Left cardiac atrium (tissue), 4 donors: ENCODE results near the gene OR5B21. TPM values are rescaled to one million over a fixed set of nuclear protein-coding genes. Genes with fewer than 3 reads are reported as not detected.
A peak's percentile ranks its signal among the peaks of the same experiment; 100 is the strongest.

ENCODE experiments used
- ATAC-seq, 2 donors: fragments of 200-7000 bp; cut with Tn5 transposase; one replicate each; pipeline ENCODE4 v1.9.1; 2020; ENCODE audit warnings: mild to moderate bottlenecking in 2 of 2, moderate library complexity in 2 of 2
- DNase-seq: peaks from one replicate; pipeline ENCODE4 v3.0.0-alpha.2; 2020
- intact Hi-C, 2 donors: fragments of 100-400 bp; cut with DNase I; formaldehyde crosslinking; loops; one replicate each; pipeline versions ENCODE4 v1.14.1 to v1.15.1; 2022 to 2023
- long read RNA-seq: library from polyadenylated mRNA; unstranded; transcript quantifications from one replicate; pipeline ENCODE4 v2.0.0, GENCODE V29; 2021
- total RNA-seq, 2 donors: library from RNA; stranded (reverse); fragmentation: NEBNext Ultra II Directional; extraction: Animal tissue kit (Norgen Biotek cat#: 25700); gene quantifications; one replicate each; pipeline ENCODE4 v1.2.1, GENCODE V29; 2021
- donor health status: DM: no; HTN: yes; CAD: no.
- donor health status: DM: no; HTN: yes; CAD: no; lungs with severe emphysema.
- donor health status: DM: yes; HTN: yes; CAD: no.
- donor health status: Dilated cardiomyopathy.

The OR5B21 gene
- total RNA-seq = not detected
- long read RNA-seq = 0 reads

DNA sequence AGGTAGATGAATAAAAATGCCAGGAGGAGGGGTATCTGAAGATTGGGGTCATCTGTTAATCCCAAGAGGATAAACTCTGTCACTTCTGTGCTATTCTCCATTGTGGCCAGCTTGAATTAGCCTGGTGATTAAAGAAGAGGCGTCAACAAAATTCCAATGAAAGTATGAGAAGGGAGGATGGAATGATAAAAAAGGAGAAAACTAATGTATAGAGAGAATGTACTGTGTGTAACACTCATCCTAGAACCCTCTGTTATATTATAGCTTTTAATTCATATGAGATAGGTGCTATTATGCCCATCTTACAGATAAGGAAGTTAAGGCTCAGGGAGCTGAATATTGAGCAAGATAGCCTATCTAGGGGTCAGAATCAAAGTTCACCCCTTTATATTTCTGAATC, at the start of gene OR5B21:
Gene OR5B21 (minus strand): TSS at position 101 of the 400 bp plus-strand sequence. CDS start 0 bp downstream, at position 101.
- intact Hi-C loops = no loop called here
- no peak for ATAC-seq
- DNase-seq = no peak

DNA sequence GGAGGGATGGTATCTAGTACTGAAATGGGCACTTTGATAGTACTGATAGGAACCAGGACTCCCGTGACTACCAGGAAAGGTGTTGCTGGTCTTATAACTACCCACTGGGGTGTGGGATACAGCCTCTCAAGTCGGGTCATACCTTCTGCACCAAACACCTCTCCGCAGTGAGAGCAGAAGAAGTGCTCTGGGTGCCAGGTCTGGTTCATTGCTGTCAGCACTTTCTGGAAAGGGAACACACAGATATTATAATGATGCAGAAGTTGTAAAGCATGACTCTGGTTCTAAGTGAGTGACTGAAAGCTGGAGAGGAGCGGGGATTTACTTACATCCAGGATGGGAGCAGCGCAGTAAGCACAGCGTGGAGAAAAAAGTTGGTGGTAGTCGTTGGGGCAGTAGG, 41.7 kb upstream of the OR5B21 start:
- peak; percentile 59 to 94 for ATAC-seq
- peak; percentile 28 for DNase-seq
- intact Hi-C loops = no loop called here

DNA sequence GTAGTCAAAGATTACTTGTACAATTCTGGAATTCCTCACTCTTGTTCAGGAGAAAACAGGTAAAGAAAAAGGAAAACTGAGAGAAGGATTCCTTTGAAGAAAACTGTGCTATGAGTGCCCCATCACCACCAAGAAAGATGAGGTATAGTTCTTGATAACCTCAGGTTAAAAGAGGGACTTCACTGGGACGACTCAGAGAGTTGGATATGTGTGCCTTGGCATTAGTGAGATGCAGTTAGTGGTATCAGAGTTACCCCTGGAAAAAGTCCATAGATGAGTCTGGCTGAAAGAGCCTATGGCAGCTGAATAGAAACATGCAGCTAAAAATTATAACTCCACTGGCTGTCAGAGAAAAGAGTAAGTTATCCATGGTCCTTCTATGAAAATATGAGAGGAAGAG, 38.9 kb upstream of the OR5B21 start:
- DNase-seq (no peak), ATAC-seq (no peak)
- intact Hi-C loops = no loop called here

DNA sequence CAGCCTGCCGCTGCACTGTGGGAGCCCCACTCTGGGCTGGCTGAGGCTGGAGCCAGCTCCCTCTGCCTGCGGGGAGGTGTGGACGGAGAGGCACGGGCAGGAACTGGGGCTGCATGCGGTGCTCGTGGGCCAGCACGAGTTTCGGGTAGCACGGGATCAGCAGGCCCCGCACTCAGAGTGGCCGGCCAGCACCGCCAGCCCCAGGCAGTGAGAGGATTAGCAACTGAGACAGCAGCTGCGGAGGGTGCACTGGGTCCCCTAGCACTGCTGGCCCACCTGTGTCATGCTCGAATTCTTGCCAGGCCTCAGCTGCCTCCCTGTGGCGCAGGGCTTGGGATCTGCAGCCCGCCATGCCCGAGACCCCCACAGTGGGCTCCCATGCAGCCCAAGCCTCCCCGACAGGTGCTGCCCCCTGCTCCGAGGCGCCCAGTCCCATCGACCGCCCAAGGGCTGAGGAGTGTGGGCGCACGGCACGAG, 24.0 kb upstream of the OR5B21 start:
- no peak for ATAC-seq
- intact Hi-C loops = no loop called here
- no peak for DNase-seq

DNA sequence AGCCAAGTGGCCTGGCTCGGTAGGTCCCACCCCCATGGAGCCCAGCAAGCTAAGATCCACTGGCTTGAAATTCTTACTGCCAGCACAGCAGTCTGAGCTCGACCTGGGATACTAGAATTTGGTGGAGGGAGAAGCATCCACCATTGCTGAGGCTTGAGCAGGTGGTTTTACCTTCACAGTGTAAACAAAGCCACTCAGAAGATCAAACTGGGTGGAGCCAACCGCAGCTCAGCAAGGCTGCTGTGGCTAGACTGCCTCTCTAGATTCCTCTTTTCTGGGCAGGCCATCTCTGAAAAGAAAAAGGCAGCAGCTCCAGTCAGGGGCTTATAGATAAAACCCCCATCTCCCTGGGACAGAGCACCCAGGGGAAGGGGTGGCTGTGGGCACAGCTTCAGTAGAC, 22.3 kb upstream of the OR5B21 start:
- no peak for ATAC-seq
- intact Hi-C loops = no loop called here
- DNase-seq = no peak

DNA sequence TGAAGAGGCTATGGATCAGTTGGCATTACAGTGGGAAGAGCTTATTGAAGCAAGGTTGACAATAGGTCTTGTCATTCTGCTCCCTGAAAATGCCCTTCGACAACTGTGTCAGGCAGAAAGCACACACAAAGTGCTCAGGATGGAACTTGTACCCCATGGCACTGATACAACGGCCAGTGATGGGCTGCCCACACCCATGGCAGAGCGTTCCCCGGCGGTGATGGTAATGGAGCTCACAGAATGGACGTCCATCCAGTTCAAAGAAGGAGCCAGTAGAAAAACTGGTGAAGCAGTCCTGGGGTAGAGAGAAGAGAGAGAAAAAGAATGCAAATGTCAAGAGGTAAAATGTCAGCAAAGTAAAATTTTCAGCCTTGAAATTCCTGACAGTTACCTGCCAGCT, 19.5 kb upstream of the OR5B21 start:
- ATAC-seq (no peak), DNase-seq (no peak)
- intact Hi-C loops = no loop called here

DNA sequence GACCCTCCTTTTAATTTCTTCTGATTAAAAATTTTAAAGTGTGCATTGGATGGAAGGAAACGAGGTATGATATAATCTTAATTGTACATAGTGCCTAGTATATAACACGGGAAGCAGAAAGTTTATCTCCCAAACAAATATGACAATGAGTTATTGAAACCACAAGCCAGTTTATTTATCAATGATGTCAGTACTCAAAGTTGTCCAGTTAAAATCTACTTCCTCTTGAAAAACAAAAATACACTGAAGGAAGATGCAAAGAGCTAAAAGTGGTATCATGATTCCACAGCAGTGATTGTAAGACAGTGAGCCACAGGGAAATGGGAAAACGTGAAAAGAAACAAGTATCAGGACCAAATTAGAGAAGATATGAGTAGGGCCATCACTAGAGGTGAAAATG, 18.8 kb upstream of the OR5B21 start:
- ATAC-seq (no peak), DNase-seq (no peak)
- intact Hi-C loops = no loop called here

DNA sequence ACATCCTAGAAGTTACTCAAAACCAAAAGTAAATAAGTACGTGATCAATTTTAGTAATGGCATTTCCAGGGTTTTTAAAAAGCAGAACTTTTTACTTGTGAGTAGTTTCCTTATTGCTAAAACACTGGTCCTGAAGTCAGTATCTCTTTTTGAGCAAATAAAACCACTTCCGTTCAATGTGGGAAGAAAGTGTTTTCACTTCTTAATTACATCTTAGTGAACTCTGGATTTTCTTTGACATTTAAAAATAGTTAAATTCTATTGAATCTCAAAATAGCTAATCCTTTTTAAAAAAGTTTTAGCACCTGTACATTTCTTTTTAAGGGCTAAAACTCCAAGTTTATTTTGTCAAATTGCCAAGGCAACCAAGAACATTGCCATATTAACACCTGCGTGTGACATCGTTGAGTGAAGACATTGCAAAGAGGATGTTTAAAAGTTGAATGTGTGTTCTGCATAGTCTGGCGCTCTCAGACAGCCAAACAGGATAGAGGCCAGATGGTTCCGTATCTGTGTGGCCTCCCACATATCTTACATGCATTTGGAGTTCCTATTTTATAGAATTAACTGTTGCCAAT, 17.2 kb upstream of the OR5B21 start:
- ATAC-seq = peak in 1 of 2 donors; percentile 41
- DNase-seq = no peak
- intact Hi-C loops = no loop called here

DNA sequence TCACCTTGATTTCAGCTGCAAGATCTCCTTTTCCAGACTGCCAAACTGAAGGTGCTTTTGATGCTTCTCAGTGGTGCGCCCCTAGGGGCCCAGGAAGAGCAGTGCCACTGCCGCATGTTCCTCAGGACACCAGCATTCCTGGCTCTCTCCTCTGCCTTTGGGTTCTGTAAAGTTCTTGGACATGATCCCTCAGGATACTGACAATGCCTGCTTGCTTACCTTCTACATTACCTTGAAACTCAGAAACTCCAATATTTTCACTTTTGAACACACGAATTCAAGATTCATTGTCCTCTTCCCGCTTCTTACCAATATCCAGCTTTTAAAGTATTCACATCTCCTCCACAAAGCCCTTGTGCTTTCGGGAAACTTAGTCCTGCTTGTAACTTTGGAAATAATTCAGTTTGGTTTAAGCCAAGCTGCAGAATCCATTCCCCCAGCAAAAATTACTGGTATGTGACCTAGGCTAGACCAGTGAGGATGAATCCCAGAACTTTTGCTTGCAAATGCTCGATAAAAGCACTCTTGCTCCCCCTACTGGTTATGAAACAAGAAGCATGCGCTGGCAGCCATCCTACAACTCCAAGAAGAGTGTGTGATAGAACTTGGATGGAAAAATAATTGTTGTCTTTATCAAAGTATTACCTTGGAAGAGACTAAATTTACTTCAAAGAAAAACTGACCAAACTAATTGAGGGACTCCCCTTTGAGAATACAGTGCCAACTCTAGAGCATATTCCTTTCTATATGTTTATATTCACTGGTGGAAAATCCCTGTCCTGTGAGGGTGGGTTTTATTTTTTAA, 16.5 kb upstream of the OR5B21 start:
- intact Hi-C loops = no loop called here
- ATAC-seq (peak; percentile 83 to 92), DNase-seq (peak; percentile 44)

DNA sequence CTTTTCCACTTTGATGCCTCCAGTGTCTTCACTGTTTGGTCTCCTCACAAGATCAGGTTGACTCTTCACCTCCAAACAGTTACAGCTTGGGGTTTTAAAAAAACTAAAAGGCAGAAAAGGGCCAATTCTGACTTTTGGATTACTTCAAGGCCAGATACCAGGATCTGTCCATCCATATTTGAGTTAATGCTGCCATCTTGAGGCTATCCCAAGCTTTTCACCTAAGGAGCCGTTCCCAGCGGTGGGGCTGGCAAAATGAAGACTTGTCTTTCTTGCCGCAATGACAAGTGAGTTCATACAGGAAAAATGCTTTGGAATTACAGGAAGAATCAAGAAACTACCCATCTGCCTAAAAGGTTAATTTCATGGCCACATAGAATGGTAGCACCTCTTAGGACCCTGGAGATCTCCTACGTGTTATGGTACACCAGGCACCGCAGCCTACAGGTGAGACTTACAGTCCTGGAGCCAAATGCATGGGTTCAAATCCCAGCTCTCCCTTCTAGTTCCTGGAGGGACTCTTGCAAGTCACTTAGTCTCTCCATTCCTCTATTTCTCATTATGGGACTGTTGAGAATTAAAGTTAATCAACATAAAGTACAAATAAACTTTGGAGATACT, 6.0 kb upstream of the OR5B21 start:
- peak; percentile 19 for DNase-seq
- intact Hi-C loops = loop anchor here (10.0 kb wide), 3 partner anchors 869 to 1059 kb away; partner anchors contain the start of genes RTN4RL2 (in 1 of the 2) and YPEL4 (in 1 of the 2)
- ATAC-seq = peak; percentile 80 to 81

DNA sequence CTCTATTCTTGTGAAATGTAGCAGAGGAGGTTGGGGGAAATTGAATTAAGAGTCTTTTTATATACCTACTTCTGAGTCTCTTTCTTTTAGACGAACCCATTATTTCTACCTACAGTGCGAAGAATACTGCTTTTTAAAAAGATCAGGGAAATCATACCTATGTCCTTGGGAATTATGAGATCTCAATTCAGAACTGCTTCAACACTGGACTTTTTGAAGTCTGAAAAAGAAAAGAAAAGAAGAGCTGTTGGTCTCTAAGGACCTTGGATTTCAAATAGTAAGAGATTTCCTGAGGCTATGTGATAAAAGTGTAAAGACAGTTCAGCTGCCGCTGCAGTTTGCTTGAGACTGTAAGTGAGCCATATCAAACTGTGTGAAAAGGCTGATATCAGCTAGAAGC, 3.7 kb upstream of the OR5B21 start:
- DNase-seq = no peak
- ATAC-seq = no peak
- intact Hi-C loops = loop anchor here (10.0 kb wide), 3 partner anchors 867 to 1057 kb away; partner anchors contain the start of genes RTN4RL2 (in 1 of the 2) and YPEL4 (in 1 of the 2)

DNA sequence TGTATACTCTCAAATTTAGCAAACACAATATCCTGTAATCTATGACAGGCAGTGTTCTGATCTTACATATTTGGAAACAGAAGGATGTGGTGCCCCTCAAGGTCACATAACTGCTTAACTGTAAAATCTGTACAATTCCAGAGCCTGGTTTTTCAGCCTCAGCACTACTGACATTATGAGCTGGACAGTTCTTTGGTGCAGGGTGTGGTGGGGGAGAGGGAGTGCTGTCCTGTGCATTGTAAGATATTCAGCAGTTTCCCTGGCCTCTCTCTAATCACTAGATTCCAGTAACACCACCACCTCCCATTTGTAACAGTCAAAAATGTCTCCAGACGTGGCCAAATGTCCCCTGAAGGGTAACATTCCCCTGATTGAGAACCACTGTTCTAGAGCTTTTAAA, 1.8 kb upstream of the OR5B21 start:
- no peak for ATAC-seq
- intact Hi-C loops = loop anchor here (10.0 kb wide), 3 partner anchors 865 to 1055 kb away; partner anchors contain the start of genes RTN4RL2 (in 1 of the 2) and YPEL4 (in 1 of the 2)
- no peak for DNase-seq

DNA sequence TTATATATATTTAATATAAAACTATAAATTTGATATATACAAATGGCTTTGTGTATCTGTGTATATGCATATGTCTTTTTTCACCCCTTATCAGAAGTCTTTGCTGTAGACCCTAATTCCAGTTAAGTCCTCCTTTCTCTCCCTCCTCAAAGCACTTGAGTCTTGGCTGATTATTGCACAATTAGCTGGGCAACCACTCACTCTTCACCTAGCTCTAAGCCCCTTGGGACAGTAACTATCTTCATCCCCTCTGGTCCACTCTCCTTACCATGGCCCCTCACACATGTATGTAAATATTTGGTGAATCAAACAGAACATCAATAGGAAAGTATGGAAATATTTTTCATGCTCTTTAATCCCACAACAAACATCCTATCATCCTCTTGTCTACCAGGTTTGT, 909 bp upstream of the OR5B21 start:
- intact Hi-C loops = no loop called here
- no peak for ATAC-seq
- no peak for DNase-seq

DNA sequence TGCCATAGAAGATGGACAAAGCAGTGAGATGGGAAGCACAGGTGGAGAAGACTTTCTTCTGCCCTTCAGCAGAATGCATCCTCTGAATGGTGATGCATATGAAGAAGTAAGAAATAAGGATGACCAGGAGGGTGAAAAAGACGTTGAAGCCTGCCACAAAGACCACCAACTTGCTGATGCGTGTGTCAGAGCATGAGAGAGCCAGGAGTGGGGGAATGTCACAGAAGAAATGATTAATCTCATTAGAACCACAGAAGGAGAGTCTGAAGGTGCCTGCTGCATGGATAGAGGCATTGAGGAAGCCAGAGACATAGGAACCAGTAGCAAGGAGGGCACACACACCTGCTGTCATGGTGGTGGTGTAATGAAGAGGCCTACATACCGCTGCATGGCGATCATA, 550 bp downstream of the OR5B21 start:
- ATAC-seq (no peak), DNase-seq (no peak)
- intact Hi-C loops = no loop called here

DNA sequence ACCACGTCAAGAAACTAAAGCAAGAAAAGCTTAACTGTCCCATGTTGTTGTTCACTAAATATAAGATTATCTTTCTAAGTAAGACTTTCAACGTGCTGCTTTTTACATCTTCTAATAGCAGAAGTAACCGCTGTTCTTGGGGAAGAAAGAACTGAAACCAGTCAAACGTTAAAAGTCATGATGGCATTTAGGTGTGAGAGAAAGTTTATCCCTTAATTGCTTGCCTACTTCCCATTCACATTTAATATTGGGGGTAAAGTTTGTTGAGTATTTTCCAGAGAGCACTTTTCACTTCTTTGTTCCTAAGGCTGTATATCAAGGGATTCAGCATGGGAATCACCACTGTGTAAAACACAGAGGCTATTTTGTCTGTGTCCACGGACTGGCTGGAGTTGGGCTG, 970 bp downstream of the OR5B21 start:
- intact Hi-C loops = no loop called here
- ATAC-seq (no peak), DNase-seq (no peak)

DNA sequence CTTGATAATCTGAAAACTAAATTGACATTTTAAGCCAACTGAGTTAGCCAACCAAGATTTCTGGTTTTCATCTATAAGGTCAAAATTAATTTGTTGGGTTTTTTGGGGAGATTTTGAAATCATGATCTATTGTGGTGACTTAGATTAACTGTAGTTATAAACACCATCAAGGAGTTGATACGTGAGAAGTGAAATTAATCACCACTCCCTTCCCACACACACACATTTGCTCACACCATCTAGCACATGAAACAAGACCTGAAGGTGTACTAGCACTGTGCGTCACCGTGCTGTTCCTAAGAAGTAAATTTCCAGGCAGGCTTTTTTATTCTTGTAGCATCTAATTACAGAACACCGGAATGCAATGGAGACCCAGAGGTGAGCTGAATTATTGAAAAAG, 2.1 kb downstream of the OR5B21 start:
- no peak for DNase-seq
- intact Hi-C loops = no loop called here
- no peak for ATAC-seq

DNA sequence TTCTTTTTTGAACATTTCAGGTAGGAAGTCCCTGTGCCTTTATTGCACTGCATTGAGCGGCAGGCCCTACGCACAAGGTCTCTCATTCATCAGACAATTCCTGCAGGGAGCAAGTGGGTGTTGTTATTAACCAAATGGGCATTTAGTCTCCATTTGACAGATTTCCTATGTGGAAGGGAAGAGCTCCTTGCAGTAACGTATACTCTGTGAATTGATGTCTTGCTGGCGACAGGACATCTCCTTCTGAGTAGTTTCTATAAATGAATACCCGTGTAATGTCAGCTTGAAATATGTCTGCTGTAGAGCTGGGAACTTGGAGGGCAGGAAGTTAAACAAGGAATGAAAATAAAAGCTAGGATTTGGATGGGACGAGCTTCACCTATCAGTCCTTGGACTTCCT, 3.7 kb downstream of the OR5B21 start:
- no peak for ATAC-seq
- intact Hi-C loops = no loop called here

DNA sequence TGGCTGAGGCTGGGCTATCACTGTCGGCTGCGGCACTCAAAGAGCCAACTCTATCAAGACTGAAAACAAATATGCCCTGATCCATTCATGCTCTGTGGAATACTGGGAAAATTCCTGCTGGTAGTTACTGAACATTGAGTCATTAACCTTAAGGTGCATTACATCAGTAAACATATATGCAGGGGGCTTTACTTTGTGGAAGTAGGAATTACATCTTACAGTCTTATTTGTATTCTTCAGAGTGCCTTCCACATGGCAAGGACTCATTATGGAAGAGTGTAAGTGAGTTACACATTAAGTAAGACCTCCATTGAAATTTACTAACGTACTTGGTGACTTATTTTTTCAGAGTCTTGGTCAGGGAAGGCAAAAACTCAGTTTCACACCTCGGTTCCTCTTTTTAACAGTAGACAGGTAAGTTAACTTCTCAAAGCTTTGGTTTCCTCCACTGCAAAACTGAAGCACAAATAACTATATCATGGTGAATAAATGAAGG, 4.5 kb downstream of the OR5B21 start:
- no peak for ATAC-seq
- DNase-seq = no peak
- intact Hi-C loops = no loop called here

More for the DNA sequence above, 3.7 kb downstream of the OR5B21 start:
- no peak for DNase-seq

DNA sequence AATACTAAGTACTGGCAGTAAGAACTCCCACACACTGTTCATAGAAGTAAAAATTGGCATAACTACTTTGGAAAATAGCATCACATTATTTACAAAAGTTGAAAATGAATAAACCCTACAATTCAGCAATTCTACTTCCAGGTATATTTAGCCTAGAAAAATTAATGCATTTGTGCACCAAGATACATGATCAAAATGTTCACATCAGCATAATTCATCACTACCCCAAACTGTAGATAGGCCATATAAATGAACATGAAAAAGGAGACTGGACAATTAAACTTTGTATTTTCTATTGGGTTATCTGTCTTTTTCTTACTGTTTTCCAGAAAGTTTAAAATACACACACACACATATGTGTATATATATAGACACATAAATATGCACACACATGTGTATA, 5.9 kb downstream of the OR5B21 start:
- intact Hi-C loops = no loop called here
- ATAC-seq (no peak), DNase-seq (no peak)

DNA sequence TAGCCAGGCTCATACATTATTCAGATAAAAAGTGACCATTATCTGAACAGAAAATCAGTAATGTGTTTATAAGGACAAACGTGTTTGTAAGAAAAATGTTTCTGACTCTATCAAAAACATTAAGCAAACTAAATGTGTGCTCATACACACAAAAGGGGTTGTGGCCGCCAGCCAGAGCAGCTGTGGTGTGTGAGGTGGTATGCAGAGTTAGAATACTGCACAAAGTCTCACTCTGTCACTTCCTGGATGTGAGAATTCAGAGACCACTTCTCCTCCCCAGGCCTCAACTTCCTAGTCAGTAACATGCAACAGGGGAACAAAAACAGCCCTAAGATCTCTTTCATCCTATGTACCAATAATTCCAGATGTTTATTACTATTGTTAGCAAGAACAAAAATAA, 9.4 kb downstream of the OR5B21 start:
- ATAC-seq (no peak), DNase-seq (no peak)
- intact Hi-C loops = no loop called here
